Tibial artery (tissue), 4 donors: ENCODE results near the gene TRPM3.

Experiments
- DNase-seq, 2 donors: peaks; one replicate each; pipeline ENCODE4 v3.0.0-alpha.2; 2019
- H3K27ac ChIP-seq, 2 donors: fragments of 200-600 bp; sonication (generic) in 1 of 2; 1 replicate in 1 of 2; 2 replicates in 1 of 2; pipeline ENCODE4 v1.5.1; 2018 to 2019; ENCODE audit warnings: mild to moderate bottlenecking in 1 of 2
- H3K27me3 ChIP-seq, 2 donors: fragments of 200-600 bp; sonication (generic) in 1 of 2; one replicate each; pipeline versions ENCODE4 v1.5.1 to v1.6.0; 2016 to 2019
- H3K36me3 ChIP-seq, 3 donors: fragments of 200-600 bp; sonication (generic) in 2 of 3; one replicate each; pipeline ENCODE4 v1.5.1; 2016 to 2019; ENCODE audit warnings: mild to moderate bottlenecking in 2 of 3
- H3K4me1 ChIP-seq, 4 donors: fragments of 200-600 bp; sonication (generic) in 2 of 4; 1 replicate in 3 of 4; 2 replicates in 1 of 4; pipeline ENCODE4 v1.5.1; 2016 to 2019
- H3K4me3 ChIP-seq, 2 donors: fragments of 200-600 bp; sonication (generic) in 1 of 2; 1 replicate in 1 of 2; 2 replicates in 1 of 2; pipeline ENCODE4 v1.5.1; 2018 to 2019; ENCODE audit warnings: mild to moderate bottlenecking in 2 of 2
- H3K9me3 ChIP-seq, 3 donors: fragments of 200-600 bp; sonication (generic) in 1 of 3; one replicate each; pipeline ENCODE4 v1.5.1; 2016 to 2019
- CTCF ChIP-seq, 2 experiments: fragments of 200-600 bp in 1 of 2; fragments of 450-650 bp in 1 of 2; IDR thresholded peaks; one replicate each; pipeline ENCODE4 v1.5.1; 2017 to 2019; ENCODE audit warnings: antibody characterized with exemption in 2 of 2, mild to moderate bottlenecking in 1 of 2, moderate library complexity in 1 of 2
- intact Hi-C: fragments of 100-400 bp; cut with DNase I; formaldehyde crosslinking; loops from one replicate; pipeline ENCODE4 v1.15.0; 2023; ENCODE audit warnings: low total_unique reads

The TRPM3 gene

GRCh38 chr9:70577671-70578070 is 543.8 kb downstream of the TRPM3 start:
- intact Hi-C loops: no loop called here
- Histone ChIP-seq H3K27ac (no peak overlapping the region), H3K27me3 (no peaks in the 10 kb centered on the region)

GRCh38 chr9:70576116-70576515 is 545.3 kb downstream of the TRPM3 start:
- Histone ChIP-seq H3K4me3 (no peak overlapping the region), H3K4me1 (peaks cover 0 to 31% (median 15%) of the 10 kb centered on the region in 4 donors), H3K36me3 (no peaks in the 10 kb centered on the region), H3K27ac (no peak overlapping the region), H3K9me3 (no peaks in the 10 kb centered on the region), H3K27me3 (no peaks in the 10 kb centered on the region)
- no peak for TF ChIP-seq CTCF (IDR thresholded peaks at IDR 0.05)
- DNase-seq: no peak
- intact Hi-C loops: no loop called here

More at GRCh38 chr9:70577671-70578070, 543.8 kb downstream of the TRPM3 start:
- Histone ChIP-seq H3K4me3 (no peak overlapping the region), H3K4me1 (peaks cover 0 to 31% (median 15%) of the 10 kb centered on the region in 4 donors), H3K9me3 (no peaks in the 10 kb centered on the region), H3K36me3 (no peaks in the 10 kb centered on the region)
- DNase-seq: no peak
- no peak for TF ChIP-seq CTCF (IDR thresholded peaks at IDR 0.05)

- TF ChIP-seq CTCF (IDR thresholded peaks at IDR 0.05): no peak
- H3K4me3 ChIP-seq: no peak overlapping the region
- H3K4me1 ChIP-seq: peaks cover 0 to 31% (median 15%) of the 10 kb centered on the region in 4 donors
- intact Hi-C loops: no loop called here
- peak overlapping the region; percentile 51 to 63 for H3K27ac ChIP-seq
- H3K36me3 ChIP-seq: no peaks in the 10 kb centered on the region
- no peaks in the 10 kb centered on the region for H3K9me3 ChIP-seq
- H3K27me3 ChIP-seq: no peaks in the 10 kb centered on the region
- DNase-seq: peak; percentile 70 to 73
Measured at GRCh38 chr9:70574151-70574837, 547.1 kb downstream of the TRPM3 start.

- TF ChIP-seq CTCF (IDR thresholded peaks at IDR 0.05): no peak
- no peaks in the 10 kb centered on the region for H3K9me3 ChIP-seq
Measured at GRCh38 chr9:70573308-70573707, 548.1 kb downstream of the TRPM3 start.

GRCh38 chr9:70571258-70571657 is 550.2 kb downstream of the TRPM3 start:
- no peaks in the 10 kb centered on the region for H3K36me3 ChIP-seq
- H3K4me1 ChIP-seq: peaks cover 0 to 45% (median 13%) of the 10 kb centered on the region in 4 donors
- intact Hi-C loops: no loop called here
- no peaks in the 10 kb centered on the region for H3K27me3 ChIP-seq
- no peak for TF ChIP-seq CTCF (IDR thresholded peaks at IDR 0.05)
- H3K27ac ChIP-seq: no peak overlapping the region
- no peak overlapping the region for H3K4me3 ChIP-seq
- DNase-seq: no peak
- H3K9me3 ChIP-seq: no peaks in the 10 kb centered on the region

More at GRCh38 chr9:70573308-70573707, 548.1 kb downstream of the TRPM3 start:
- intact Hi-C loops: no loop called here
- H3K27ac ChIP-seq: peak overlapping the region; percentile 51 to 63
- DNase-seq: no peak
- H3K27me3 ChIP-seq: no peaks in the 10 kb centered on the region
- H3K4me3 ChIP-seq: no peak overlapping the region
- H3K4me1 ChIP-seq: peaks cover 0 to 31% (median 15%) of the 10 kb centered on the region in 4 donors
- no peaks in the 10 kb centered on the region for H3K36me3 ChIP-seq
